Measurements from ENCODE around the gene SLC9A9.

DNA sequence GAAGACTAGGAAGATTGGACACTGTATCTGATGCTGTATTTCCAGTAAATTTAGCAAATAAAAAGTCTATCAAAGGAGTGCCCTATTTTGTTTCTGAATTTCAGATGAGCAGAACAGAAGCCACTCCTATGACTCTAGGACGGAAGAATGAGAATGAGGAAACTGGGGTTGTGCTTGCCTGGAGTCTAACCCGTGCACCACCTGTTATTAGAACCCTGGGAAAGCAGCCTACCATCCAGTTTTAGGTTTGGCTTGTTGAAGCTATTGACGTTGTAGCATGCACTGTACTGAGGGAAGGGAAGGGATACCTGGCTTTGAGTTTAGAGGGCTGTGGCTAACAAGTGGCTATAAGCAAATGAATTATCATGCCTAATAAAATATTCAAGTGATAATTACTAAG lies 318.5 kb downstream of the SLC9A9 start:
- TF ChIP-seq, protein P1, sequence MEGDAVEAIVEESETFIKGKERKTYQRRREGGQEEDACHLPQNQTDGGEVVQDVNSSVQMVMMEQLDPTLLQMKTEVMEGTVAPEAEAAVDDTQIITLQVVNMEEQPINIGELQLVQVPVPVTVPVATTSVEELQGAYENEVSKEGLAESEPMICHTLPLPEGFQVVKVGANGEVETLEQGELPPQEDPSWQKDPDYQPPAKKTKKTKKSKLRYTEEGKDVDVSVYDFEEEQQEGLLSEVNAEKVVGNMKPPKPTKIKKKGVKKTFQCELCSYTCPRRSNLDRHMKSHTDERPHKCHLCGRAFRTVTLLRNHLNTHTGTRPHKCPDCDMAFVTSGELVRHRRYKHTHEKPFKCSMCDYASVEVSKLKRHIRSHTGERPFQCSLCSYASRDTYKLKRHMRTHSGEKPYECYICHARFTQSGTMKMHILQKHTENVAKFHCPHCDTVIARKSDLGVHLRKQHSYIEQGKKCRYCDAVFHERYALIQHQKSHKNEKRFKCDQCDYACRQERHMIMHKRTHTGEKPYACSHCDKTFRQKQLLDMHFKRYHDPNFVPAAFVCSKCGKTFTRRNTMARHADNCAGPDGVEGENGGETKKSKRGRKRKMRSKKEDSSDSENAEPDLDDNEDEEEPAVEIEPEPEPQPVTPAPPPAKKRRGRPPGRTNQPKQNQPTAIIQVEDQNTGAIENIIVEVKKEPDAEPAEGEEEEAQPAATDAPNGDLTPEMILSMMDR (IDR thresholded peaks at IDR 0.05; ENCODE audit: low read length), result no peak
- no peak for TF ChIP-seq EZH2phosphoT487 (IDR thresholded peaks at IDR 0.05; ENCODE audit: low read length)
